MG63 (cell line): ENCODE data around the gene MPPED2. TPM values are rescaled to one million over a fixed set of nuclear protein-coding genes. Genes with fewer than 3 reads are reported as not detected.

ENCODE experiments used
- DNase-seq: peaks from one replicate; pipeline ENCODE4 v3.0.0-alpha.2; 2020
- H3K27me3 ChIP-seq: fragments of 250-450 bp; sonication (Bioruptor Pico); 2 replicates; pipeline ENCODE4 v1.5.1; 2020; ENCODE audit warnings: mild to moderate bottlenecking, moderate library complexity
- H3K36me3 ChIP-seq: fragments of 250-450 bp; sonication (Bioruptor Pico); 2 replicates; pipeline ENCODE4 v1.5.1; 2020; ENCODE audit warnings: mild to moderate bottlenecking, moderate library complexity
- H3K4me3 ChIP-seq: fragments of 250-450 bp; sonication (Bioruptor Pico); 2 replicates; pipeline ENCODE4 v1.5.1; 2020; ENCODE audit warnings: mild to moderate bottlenecking, moderate library complexity
- H3K9me3 ChIP-seq: fragments of 250-450 bp; sonication (Bioruptor Pico); 2 replicates; pipeline ENCODE4 v1.5.1; 2020; ENCODE audit warnings: mild to moderate bottlenecking, moderate library complexity
- total RNA-seq: library from RNA; depleted of rRNA; stranded (reverse); fragments of >200 nt; shearing (Covaris generic); gene quantifications from 2 replicates; pipeline ENCODE4 v1.2.3, GENCODE V29; 2014; ENCODE audit warnings: low replicate concordance; rRNA removed

MPPED2 gene, protein sequence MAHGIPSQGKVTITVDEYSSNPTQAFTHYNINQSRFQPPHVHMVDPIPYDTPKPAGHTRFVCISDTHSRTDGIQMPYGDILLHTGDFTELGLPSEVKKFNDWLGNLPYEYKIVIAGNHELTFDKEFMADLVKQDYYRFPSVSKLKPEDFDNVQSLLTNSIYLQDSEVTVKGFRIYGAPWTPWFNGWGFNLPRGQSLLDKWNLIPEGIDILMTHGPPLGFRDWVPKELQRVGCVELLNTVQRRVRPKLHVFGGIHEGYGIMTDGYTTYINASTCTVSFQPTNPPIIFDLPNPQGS
- total RNA-seq, result not detected in 2 replicates

DNA sequence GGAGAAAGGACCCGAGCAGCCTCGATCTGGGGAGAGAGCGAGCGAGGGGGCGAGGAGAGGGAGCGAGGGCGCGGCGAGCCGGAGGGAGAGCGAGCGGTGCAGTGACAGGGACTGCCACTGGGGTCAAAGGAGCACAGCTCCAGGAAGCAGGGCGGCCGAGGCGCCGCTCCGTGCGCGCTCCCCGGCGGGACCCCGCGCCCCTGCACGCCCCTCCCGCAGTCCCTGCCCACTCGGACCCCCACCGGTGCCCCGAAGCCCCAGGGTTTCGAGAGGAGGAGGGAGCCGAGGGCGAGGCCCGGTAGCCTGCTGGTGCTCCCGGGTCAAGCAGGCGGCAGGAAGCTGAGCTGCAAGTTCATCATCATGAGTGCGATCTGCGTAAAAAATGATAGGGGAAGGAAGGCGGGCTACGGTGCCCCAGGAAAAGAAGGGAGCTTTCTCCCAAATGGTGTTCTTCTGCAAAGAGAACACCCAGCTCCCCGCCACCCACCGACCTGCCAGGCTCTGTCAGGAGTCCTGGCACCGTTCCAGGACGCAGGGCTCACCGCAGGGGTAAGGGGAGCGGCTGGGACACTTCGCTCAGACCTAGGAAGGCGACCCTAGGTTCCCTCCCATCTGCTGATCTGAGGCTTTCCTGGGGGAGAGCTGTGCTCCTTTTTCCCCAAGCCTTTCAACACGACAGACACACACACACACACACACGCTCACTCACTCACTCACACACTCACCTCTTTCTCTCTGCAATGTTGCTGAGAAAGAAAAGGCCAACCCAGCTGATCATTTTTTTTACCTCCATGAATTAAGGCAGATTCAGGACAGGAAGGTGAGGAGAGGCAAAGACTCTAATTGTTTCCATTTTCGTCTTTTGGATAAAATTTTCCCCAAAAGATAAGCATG is at the start of gene MPPED2:
Gene MPPED2, minus strand, starts transcription at position 103 of the 894 bp plus-strand sequence. CDS start 5,980 bp downstream, outside the sequence.
- Histone ChIP-seq H3K27me3 (peaks cover 38% of the 10 kb centered on the region), H3K9me3 (no peaks in the 10 kb centered on the region), H3K4me3 (peak within 1 kb of the TSS; percentile 8; the same call in 1 of the 2 replicates), H3K36me3 (no peaks in the 10 kb centered on the region)
- no peak for DNase-seq

DNA sequence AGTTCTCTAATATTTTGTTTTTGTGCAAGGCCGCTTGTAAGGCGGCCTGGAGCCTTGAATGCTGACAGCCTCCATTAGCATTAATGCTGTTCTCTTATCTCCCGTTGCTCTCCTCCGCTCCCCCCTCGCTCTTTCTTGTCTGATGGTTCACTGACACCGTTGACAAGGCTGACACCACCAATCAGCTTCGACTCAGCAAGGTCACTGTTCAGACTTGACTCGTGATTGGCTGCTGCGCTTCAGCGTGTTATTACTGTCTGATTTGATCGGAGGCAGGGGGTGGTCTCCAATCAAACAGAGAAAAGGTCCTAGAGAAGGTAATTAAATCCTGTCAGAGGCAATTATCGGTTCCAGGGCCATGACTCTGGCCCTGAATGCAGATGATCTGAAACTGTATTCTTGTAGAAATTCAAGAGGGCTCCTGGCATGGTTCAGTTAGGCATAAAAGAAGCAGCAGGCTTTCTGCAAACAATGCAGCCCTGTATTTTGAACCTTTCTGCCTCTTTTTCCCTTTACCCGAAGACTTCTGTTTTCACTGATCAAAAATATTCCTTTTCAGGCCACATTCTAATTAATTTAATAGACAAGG is 49.3 kb upstream of the MPPED2 start:
- no peaks in the 10 kb centered on the region for H3K36me3 ChIP-seq
- no peak overlapping the region for H3K4me3 ChIP-seq
- DNase-seq, result no peak
- H3K9me3 ChIP-seq, result no peaks in the 10 kb centered on the region
- no peaks in the 10 kb centered on the region for H3K27me3 ChIP-seq

DNA sequence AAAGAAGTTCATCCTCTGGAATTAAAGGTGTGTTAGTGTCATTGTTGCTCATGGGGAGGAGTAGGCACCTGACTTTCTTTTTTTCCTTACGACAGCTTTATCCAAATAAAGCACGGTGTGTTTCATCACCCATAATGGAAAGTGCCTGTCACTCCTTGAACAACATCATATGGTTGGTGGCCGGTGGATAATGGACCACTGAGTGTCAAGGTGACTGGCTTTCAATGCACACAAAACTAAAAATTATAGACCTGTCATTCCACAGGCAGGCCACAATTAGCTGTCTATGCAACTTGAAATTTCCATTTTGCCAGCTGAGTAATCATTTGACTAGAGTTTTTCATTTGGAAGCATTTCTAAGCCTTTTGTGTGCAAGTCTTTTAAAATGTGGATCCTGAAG is 45.0 kb upstream of the MPPED2 start:
- Histone ChIP-seq H3K4me3 (no peak overlapping the region), H3K27me3 (no peaks in the 10 kb centered on the region), H3K36me3 (no peaks in the 10 kb centered on the region), H3K9me3 (no peaks in the 10 kb centered on the region)
- DNase-seq, result no peak

GRCh38 chr11:30619767-30620166 is 33.6 kb upstream of the MPPED2 start:
- DNase-seq, result no peak
- H3K36me3 ChIP-seq, result no peaks in the 10 kb centered on the region
- no peaks in the 10 kb centered on the region for H3K9me3 ChIP-seq
- H3K27me3 ChIP-seq, result no peaks in the 10 kb centered on the region
- no peak overlapping the region for H3K4me3 ChIP-seq

DNA sequence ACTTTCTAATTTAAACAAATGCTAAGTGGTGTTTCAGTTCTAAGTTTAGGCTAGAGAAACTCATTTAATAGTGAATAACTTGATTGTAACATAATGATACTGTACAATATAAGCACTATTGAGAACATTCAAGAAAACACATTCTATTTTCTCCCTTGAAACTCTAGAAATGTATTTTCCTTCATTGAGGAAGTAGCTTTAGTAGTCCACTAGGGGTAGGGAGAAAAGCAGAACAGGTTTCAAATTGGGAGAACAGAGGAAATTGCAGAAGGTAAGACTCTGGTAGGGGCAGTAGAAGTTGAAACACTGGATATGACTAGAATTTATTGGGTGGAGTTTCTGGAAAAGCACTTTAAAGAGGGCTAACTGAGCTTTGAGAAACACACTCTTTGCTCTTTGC is 31.6 kb upstream of the MPPED2 start:
- Histone ChIP-seq H3K36me3 (no peaks in the 10 kb centered on the region), H3K9me3 (no peaks in the 10 kb centered on the region), H3K4me3 (no peak overlapping the region), H3K27me3 (no peaks in the 10 kb centered on the region)
- no peak for DNase-seq

DNA sequence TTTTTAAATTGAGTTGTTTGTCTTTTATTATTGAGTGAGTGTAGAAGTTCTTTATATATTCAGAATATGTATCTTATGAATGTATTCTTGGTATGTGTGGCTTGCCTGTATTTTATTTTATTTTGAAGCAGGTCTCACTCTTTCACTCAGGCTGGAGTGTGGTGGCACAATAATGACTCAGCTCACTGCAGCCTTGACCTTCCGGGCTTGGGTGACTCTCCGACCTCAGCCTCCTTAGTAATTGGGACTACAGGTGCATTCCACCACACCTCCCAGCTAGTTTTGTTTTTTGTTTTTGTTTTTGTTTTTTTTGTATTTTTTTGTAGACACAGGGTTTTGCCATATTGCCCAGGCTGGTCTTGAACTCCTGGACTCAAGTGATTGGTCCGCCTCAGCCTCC is 24.5 kb upstream of the MPPED2 start:
- no peaks in the 10 kb centered on the region for H3K9me3 ChIP-seq
- DNase-seq, result no peak
- H3K4me3 ChIP-seq, result no peak overlapping the region
- no peaks in the 10 kb centered on the region for H3K27me3 ChIP-seq
- H3K36me3 ChIP-seq, result no peaks in the 10 kb centered on the region

- no peak for DNase-seq
- H3K36me3 ChIP-seq, result no peaks in the 10 kb centered on the region
- no peaks in the 10 kb centered on the region for H3K27me3 ChIP-seq
- no peak overlapping the region for H3K4me3 ChIP-seq
- H3K9me3 ChIP-seq, result no peaks in the 10 kb centered on the region
Measured at GRCh38 chr11:30608534-30608933, 22.4 kb upstream of the MPPED2 start.

GRCh38 chr11:30605036-30605605 is 19.0 kb upstream of the MPPED2 start:
- no peaks in the 10 kb centered on the region for H3K9me3 ChIP-seq
- H3K36me3 ChIP-seq, result no peaks in the 10 kb centered on the region
- H3K27me3 ChIP-seq, result no peaks in the 10 kb centered on the region
- no peak overlapping the region for H3K4me3 ChIP-seq
- no peak for DNase-seq

GRCh38 chr11:30603357-30603756 is 17.2 kb upstream of the MPPED2 start:
- no peaks in the 10 kb centered on the region for H3K27me3 ChIP-seq
- DNase-seq, result no peak

DNA sequence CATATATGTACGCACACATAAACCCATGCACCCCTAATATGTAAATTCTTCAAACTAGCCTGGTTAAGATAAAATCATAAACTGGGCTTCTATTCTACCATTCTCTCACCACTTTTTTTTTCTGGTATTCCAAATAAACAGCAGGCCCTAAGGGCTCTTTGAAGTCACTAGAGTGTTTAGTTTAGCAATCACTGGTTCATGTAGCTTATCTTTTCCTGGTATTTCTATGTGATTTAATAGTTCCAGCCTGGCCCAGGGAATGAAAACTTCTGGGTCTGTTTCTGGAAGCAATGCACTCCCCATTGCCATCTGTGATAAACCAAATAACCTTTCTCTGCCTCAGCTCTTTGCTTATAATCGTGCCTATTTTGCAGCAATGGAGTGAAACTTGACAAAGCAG is 10.7 kb upstream of the MPPED2 start:
- no peaks in the 10 kb centered on the region for H3K27me3 ChIP-seq
- H3K4me3 ChIP-seq, result no peak overlapping the region
- DNase-seq, result no peak
- H3K36me3 ChIP-seq, result no peaks in the 10 kb centered on the region
- no peaks in the 10 kb centered on the region for H3K9me3 ChIP-seq

More at GRCh38 chr11:30603357-30603756, 17.2 kb upstream of the MPPED2 start:
- H3K9me3 ChIP-seq, result no peaks in the 10 kb centered on the region
- H3K36me3 ChIP-seq, result no peaks in the 10 kb centered on the region
- no peak overlapping the region for H3K4me3 ChIP-seq

DNA sequence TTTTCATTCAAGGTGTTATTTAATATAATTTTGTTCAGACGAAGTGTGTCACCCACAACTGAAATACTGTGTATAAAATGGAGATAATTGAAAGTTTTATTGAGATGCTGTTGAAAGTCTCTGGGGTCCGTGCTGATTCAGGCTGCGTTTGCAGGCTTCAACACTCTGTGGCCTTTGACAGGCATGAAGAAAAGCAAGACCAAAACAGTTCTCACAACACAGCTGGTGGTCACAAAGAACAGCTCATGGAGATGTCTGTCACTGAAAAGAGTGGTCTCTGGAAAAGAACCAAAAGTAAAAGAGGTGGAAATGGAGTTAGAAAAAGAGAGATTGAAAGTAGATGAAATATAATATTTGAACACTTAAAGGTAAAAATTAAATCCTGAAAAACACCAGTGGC is 9.8 kb upstream of the MPPED2 start:
- DNase-seq, result no peak
- Histone ChIP-seq H3K36me3 (no peaks in the 10 kb centered on the region), H3K4me3 (no peak overlapping the region), H3K9me3 (no peaks in the 10 kb centered on the region), H3K27me3 (no peaks in the 10 kb centered on the region)

DNA sequence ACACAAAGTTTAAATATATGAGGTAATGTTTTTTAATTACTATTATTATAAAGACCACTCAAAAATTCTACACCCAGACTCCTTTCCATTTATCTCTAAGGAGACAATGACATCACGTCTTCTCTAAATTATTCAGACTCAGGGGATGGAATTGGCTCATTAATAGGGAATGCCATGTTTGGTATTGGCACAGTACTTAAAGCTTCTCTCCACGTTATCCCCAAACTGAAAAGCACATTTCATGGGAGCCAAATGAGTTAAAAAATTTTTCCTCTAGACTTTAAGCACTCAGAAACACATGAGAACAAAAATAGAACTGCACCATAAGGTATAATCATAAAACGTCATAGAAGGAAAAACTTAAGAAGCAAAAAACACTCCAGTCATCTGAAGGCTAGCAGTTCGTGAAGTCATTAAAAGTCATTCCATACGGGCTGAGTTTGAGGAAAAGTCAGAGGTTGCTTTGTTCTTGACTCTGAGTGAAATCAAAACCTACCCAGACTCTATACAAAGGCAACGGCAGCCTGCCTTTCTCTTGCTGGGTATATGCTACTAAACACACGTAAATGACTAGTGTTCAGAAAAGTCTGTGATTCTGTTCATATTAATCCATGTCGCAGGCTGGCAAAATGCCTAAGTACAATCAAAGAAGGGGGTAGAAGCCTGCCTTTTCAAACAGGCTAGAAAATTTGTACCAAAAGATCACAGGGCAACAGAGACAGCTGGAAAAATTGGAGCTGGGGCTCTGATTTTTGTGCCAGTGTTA is 8.7 kb upstream of the MPPED2 start:
- DNase-seq, result no peak
- H3K36me3 ChIP-seq, result no peaks in the 10 kb centered on the region
- H3K9me3 ChIP-seq, result no peaks in the 10 kb centered on the region
- H3K27me3 ChIP-seq, result peaks cover 2% of the 10 kb centered on the region; the same call in 1 of the 2 replicates
- H3K4me3 ChIP-seq, result no peak overlapping the region

DNA sequence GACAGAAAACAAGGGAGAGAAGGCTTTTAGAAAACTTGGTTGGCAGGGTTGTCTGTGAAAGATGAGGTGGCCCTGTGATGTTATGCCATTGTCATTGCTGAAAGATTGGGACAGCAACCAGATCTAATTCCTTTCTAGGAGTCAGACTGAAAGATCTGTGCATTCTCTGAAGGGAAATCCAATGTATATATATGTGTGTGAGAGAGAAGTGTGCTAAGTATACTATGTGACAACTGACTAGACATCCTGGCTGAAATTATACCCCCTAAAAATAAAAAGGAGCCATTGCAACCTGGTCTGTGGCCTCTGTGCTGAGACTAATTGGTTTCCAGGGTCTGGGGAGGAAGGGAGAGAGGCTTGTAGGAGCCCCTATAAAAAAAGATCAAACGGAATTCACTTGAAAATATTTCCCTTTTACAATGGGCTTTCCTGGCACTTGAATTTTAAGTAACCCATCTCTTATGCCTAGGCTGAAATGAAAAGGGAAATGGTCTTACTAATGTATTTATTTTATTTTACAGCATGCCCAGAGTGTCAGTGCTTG is 1.2 kb upstream of the MPPED2 start:
- Histone ChIP-seq H3K27me3 (peaks cover 38% of the 10 kb centered on the region), H3K36me3 (no peaks in the 10 kb centered on the region), H3K9me3 (no peaks in the 10 kb centered on the region), H3K4me3 (no peak overlapping the region)
- no peak for DNase-seq

- Histone ChIP-seq H3K36me3 (no peaks in the 10 kb centered on the region), H3K9me3 (no peaks in the 10 kb centered on the region), H3K4me3 (peak overlapping the region; percentile 8; the same call in 1 of the 2 replicates), H3K27me3 (peaks cover 38% of the 10 kb centered on the region)
- no peak for DNase-seq
Measured at GRCh38 chr11:30585892-30586250, 282 bp downstream of the MPPED2 start.

GRCh38 chr11:30585125-30585891 is 845 bp downstream of the MPPED2 start:
- DNase-seq, result no peak
- H3K9me3 ChIP-seq, result no peaks in the 10 kb centered on the region
- H3K4me3 ChIP-seq, result peak overlapping the region; percentile 8; the same call in 1 of the 2 replicates
- H3K27me3 ChIP-seq, result peaks cover 38% of the 10 kb centered on the region
- no peaks in the 10 kb centered on the region for H3K36me3 ChIP-seq
